Central memory CD8-positive, alpha-beta T cell (primary cell): ENCODE measurements around the gene LDLRAD3.
"Not testable (repeated sequence)": the region's sequence is repeated elsewhere in the genome, so short reads cannot be mapped to it uniquely, and the experiment has no call there.

Source experiments
- ATAC-seq: fragments of 150-1000 bp; cut with Tn5 transposase; replicated peaks from 2 replicates; pipeline ENCODE4 v1.10.0; 2022; ENCODE audit warnings: mild to moderate bottlenecking, moderate FRiP score, moderate number of reproducible peaks; ENCODE audit not compliant: poor library complexity, severe bottlenecking; ENCODE audit errors: extremely low read depth
- DNase-seq, 2 donors: peaks; one replicate each; pipeline ENCODE4 v3.0.0; 2021; ENCODE audit warnings: low spot score in 2 of 2
- H3K27ac Mint-ChIP-seq: one replicate; pipeline ENCODE4 v1.8.0; 2022; ENCODE audit warnings: low read depth, mild to moderate bottlenecking, moderate library complexity, mixed read lengths
- H3K27me3 Mint-ChIP-seq: one replicate; pipeline ENCODE4 v1.8.0; 2022; ENCODE audit warnings: mixed read lengths
- H3K36me3 Mint-ChIP-seq: one replicate; pipeline ENCODE4 v1.8.0; 2022; ENCODE audit warnings: mild to moderate bottlenecking, moderate library complexity, mixed read lengths; ENCODE audit not compliant: insufficient read depth
- H3K4me1 Mint-ChIP-seq: one replicate; pipeline ENCODE4 v1.8.0; 2022; ENCODE audit warnings: mixed read lengths
- H3K4me3 Mint-ChIP-seq: one replicate; pipeline ENCODE4 v1.8.0; 2022; ENCODE audit warnings: mild to moderate bottlenecking, moderate library complexity, mixed read lengths
- H3K9me3 Mint-ChIP-seq: one replicate; pipeline ENCODE4 v1.8.0; 2022; ENCODE audit warnings: mixed read lengths

The LDLRAD3 gene

DNA sequence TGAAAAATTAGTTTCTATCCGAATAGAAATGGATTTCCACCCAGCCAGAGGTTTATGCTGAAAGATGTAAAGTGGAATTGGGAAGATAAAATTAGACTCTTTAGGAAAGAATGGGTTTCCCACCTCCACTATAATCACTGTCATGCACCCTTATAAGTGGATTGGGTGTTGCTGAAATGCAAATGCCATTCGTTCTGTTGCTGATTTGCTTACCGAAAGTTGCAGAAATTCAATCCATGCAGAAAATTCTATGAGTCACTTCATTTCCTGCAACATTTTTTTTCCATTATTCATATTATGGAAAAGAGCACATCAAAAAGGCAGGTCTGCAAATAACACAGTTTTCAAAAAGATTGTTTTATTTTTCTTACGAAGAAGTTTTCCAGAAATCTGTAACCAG is 65.6 kb downstream of the LDLRAD3 start:
- peaks cover 5% of the 10 kb centered on the region for H3K9me3 Mint-ChIP-seq
- H3K36me3 Mint-ChIP-seq, result no peaks in the 10 kb centered on the region
- H3K27me3 Mint-ChIP-seq, result peaks cover 42% of the 10 kb centered on the region
- DNase-seq, result no peak
- ATAC-seq, result no peak
- no peak overlapping the region for H3K27ac Mint-ChIP-seq
- no peaks in the 10 kb centered on the region for H3K4me1 Mint-ChIP-seq
- H3K4me3 Mint-ChIP-seq, result no peak overlapping the region

DNA sequence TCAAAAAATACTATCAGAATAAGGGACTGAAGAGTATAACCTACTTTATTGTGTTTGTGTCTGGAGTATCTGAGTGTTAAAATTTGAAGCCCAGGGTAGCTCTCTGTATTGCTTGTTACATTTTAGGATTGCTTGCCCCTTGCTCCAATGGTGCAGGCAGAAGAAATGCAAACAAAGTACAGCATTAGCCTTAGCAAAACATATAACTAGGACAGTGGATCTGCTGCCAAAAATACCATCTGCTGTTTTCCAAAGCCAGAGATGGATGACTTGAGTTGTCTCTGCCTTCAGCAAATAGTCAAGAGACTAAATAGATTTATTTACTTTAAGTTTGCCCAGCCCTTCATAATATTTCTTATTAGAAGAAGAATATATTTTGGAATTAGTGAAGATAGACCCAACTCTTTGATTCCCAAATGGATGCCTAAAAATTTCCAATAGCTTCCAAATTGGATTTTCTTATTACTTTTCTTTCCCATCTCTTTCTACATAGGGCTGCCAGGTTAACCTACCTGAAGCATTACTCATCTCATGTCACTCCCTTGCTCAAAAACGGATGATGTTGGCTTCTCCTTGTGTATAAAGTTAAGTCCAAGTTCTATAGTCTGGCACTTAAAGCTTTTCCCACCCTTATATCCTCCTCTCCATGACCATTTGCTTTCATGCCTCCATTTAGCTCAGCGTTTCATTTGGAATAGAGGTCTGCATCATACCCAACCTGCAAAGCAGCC is 66.3 kb downstream of the LDLRAD3 start:
- no peak overlapping the region for H3K27ac Mint-ChIP-seq
- peaks cover 5% of the 10 kb centered on the region for H3K9me3 Mint-ChIP-seq
- DNase-seq (no peak), ATAC-seq (no peak)
- no peaks in the 10 kb centered on the region for H3K36me3 Mint-ChIP-seq
- peaks cover 43% of the 10 kb centered on the region for H3K27me3 Mint-ChIP-seq
- no peak overlapping the region for H3K4me3 Mint-ChIP-seq
- H3K4me1 Mint-ChIP-seq, result no peaks in the 10 kb centered on the region

DNA sequence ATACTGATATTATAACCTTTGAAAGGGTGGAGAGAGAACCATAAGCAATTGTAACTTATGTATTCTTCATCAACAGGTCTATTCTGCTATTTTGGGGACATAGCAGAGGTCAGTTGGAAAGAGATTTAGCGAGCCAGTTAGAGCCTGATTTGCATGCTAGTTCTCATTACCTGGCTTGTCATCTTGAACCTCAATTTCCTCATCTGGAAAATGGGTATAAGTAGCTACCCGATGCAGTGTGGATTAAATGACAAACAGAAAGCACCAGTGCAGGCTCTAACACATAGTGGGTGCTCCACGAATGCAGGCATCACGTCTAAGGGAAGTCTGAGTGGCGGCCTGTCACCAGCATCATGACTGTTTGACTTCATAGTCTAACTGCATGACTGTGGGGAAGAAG is 67.7 kb downstream of the LDLRAD3 start:
- Mint-ChIP-seq H3K27me3 (peaks cover 54% of the 10 kb centered on the region), H3K4me3 (no peak overlapping the region), H3K36me3 (peaks cover 1% of the 10 kb centered on the region), H3K9me3 (no peaks in the 10 kb centered on the region), H3K27ac (no peak overlapping the region), H3K4me1 (no peaks in the 10 kb centered on the region)
- ATAC-seq (no peak), DNase-seq (no peak)

DNA sequence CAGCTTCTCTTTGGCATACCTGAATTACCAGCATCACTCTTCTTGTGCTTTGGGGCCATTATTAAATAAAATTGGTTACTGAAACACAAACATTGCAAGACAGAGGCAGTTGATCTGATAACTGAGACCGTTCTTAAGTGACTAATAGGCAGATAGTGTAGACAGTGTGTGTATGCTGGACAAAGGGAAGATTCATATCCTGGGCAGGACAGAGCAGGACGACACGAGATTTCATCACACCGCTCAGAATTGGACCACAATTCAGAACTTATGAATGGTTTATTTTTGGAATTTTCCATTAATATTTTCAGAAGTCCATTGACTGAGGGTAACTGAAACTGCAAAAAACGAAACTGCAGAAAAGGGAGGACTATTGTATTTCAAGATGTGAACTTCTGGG is 68.6 kb downstream of the LDLRAD3 start:
- Mint-ChIP-seq H3K36me3 (peaks cover 1% of the 10 kb centered on the region), H3K4me3 (no peak overlapping the region), H3K4me1 (no peaks in the 10 kb centered on the region), H3K27ac (no peak overlapping the region), H3K27me3 (peaks cover 49% of the 10 kb centered on the region), H3K9me3 (no peaks in the 10 kb centered on the region)
- ATAC-seq (no peak), DNase-seq (no peak)

DNA sequence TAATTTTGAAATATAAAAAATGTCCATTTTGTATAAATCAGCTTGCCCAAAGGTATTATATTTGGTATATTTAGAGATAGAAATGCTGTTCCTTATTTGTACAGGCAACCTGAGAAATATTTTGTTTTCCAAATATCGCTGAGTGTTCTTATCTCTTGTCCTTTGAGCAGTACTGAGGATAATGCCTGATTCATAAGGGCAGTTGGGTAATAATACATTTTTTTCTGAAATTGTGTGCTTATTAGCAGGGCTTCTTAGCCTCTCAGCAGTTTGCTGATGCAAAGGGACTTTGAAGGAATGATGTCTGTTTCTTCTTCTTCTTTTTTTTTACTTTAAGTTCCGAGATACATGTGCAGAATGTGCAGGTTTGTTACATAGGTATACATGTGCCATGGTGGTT is 69.1 kb downstream of the LDLRAD3 start:
- H3K27me3 Mint-ChIP-seq, result peaks cover 44% of the 10 kb centered on the region
- ATAC-seq (no peak), DNase-seq (no peak)
- no peaks in the 10 kb centered on the region for H3K4me1 Mint-ChIP-seq
- no peak overlapping the region for H3K4me3 Mint-ChIP-seq
- H3K36me3 Mint-ChIP-seq, result peaks cover 1% of the 10 kb centered on the region
- H3K9me3 Mint-ChIP-seq, result no peaks in the 10 kb centered on the region
- H3K27ac Mint-ChIP-seq, result no peak overlapping the region

DNA sequence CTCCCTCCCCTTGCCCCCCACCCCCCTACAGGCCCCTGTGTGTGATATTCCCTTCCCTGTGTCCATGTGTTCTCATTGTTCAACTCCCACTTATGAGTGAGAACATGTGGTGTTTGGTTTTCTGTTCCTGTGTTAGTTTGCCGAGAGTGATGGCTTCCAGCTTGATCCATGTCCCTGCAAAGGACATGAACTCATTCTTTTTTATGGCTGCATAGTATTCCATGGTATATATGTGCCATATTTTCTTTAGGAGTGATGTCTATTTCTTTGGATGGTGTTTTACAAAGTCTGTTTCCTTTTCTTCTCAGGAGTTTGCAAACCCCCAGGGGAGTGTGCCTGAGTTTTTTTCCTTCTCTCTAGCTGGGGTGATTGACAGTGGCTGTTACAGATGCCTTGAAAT is 69.6 kb downstream of the LDLRAD3 start:
- peaks cover 44% of the 10 kb centered on the region for H3K27me3 Mint-ChIP-seq
- H3K4me3 Mint-ChIP-seq, H3K27ac Mint-ChIP-seq, DNase-seq, ATAC-seq, H3K9me3 Mint-ChIP-seq, H3K36me3 Mint-ChIP-seq, H3K4me1 Mint-ChIP-seq: not testable (repeated sequence)

DNA sequence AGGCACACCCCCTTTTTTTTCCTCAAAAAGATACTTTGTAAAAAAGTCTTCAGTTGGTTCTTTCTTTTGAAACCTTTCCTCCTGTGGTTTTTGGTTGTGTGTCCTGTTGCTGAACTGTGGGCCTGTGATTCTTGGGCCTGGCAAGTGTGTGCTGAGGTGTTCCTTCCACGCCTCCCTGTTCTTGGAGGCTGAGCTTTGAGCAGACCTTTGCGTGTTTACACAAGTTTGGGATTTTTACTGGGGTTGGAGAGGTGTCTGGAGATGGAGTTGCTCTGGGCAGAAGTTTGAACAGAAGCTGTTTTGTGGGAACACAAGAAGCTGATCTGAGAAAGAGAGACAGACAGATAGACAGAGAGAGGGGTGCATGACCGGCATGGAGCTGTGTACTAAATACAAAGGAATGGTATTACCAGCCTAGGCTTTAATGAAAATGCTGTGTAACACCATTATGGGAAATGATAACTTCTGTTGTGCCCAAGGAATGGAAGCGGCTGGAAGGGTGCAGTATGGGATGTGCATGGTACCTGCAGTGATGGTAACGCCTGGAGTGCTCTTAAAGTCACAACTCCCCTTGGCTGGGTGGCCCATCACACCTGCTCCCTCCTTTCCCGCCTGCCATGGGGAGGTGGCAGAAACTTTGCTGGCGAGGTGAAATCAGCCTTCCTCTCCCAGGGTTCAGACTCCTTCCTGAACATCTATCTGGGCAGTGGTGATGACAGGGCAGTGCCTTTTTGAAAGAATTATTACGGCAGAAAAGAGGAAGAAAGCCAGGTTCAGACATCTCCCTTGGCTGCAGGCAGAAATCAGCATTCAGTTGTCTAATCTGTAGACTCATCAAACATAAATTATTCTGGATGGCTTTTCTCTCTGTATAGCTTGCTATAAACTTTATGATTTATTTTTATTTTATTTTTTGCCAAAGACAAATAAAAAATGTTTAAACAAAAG is 70.4 kb downstream of the LDLRAD3 start:
- H3K9me3 Mint-ChIP-seq, result no peaks in the 10 kb centered on the region
- peaks cover 44% of the 10 kb centered on the region for H3K27me3 Mint-ChIP-seq
- DNase-seq, result no peak
- H3K27ac Mint-ChIP-seq, result no peak overlapping the region
- no peaks in the 10 kb centered on the region for H3K4me1 Mint-ChIP-seq
- H3K36me3 Mint-ChIP-seq, result peaks cover 1% of the 10 kb centered on the region
- no peak overlapping the region for H3K4me3 Mint-ChIP-seq
- ATAC-seq, result no peak

DNA sequence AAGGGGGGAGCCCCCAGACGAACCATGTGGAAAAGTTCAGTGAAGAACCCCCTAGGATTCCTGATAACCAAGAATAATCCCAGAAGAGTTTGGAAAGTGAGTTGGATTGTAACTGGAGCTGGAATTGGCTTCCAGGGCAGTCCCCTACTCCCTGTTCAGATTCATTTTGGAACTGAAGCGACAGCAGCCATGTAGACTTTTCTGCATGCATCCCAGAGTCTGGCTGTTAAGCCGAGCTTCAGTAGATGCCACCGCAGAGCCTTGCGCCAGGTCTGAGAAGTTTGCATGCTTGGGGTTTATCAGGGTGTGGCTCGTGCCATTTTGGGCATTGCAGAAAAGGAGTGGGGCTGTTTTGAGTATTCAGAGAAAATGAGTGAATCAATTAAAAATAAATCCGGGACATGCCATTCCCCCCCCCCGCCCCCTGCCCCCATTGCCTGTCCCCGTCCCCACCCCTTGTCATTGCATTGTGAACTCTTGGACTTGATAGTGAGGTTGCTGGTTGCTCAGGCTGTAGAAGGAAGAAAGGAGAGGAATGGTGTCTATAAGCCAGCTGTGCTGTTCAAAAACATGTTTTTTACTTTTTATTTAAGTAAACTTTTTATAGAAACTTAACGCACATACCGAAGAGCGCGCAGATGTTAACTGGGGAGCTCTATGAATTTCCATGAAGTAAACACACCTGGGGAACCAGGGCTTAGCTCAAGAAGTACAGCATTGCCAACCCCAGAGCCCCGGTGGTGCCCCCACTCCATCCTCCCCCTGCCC is 71.2 kb downstream of the LDLRAD3 start:
- no peak for DNase-seq
- Mint-ChIP-seq H3K27me3 (peaks cover 43% of the 10 kb centered on the region), H3K27ac (no peak overlapping the region), H3K36me3 (peaks cover 1% of the 10 kb centered on the region), H3K9me3 (no peaks in the 10 kb centered on the region), H3K4me1 (no peaks in the 10 kb centered on the region), H3K4me3 (no peak overlapping the region)
- no peak for ATAC-seq

DNA sequence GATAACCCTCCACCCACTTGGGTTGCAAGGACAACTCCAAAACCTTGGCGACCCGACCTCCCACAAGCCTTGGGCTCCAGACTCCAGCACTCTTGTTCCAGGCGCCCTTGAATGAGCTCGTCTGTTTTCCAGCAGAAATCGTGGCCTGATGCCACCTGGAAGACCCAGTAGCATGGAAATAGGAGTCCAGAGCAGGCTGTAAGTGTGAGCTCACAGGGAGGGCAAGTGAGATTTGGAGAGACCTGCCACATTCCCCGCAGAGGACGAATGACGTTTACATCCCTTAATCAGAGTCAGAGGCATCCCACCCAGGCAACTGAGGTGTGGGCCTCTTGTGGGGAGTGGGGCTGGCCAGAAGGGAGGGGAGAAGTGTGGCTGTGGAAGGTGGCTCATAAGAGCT is 71.9 kb downstream of the LDLRAD3 start:
- Mint-ChIP-seq H3K27me3 (peaks cover 51% of the 10 kb centered on the region), H3K36me3 (peaks cover 1% of the 10 kb centered on the region), H3K4me3 (no peak overlapping the region), H3K9me3 (no peaks in the 10 kb centered on the region), H3K4me1 (no peaks in the 10 kb centered on the region), H3K27ac (no peak overlapping the region)
- DNase-seq (no peak), ATAC-seq (no peak)

DNA sequence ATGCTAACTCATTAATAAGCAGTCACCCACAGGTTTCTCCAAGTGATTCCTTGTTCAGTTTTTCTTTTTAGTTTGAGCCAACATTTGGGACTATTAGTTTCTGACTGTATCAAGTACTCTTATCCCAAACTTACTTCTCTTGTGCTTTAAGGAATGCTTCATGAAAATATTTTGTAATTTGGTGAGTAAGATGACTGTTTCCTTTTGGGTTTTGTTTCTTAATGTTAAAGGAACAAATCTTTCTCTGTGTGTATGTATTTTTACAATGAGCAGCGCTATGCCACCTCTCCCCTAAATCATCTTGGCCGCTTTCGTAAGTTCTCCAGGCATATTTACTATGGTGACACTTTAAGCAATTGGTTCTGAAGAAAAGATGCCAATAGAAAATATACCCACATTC is 72.4 kb downstream of the LDLRAD3 start:
- no peaks in the 10 kb centered on the region for H3K9me3 Mint-ChIP-seq
- peaks cover 1% of the 10 kb centered on the region for H3K36me3 Mint-ChIP-seq
- ATAC-seq (no peak), DNase-seq (no peak)
- no peak overlapping the region for H3K4me3 Mint-ChIP-seq
- H3K27me3 Mint-ChIP-seq, result peaks cover 55% of the 10 kb centered on the region
- no peaks in the 10 kb centered on the region for H3K4me1 Mint-ChIP-seq
- H3K27ac Mint-ChIP-seq, result no peak overlapping the region

DNA sequence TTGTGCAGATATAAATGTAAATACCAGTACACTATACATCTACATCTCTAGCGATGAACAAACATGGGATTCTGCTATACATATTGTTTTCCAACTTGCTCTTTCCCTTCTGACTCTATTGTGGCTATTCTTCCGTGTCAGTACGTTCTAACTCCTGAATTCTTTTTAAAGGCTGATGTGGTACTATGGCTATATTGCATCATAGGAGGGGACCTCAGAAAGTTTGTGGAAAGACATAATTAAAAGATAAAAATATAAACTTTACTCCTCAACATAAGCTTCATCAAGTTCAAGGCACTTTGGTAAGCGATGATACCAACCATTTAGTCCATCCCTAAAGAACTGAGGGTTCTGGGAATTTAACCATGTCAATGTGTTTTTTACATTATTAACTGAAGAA is 72.8 kb downstream of the LDLRAD3 start:
- no peaks in the 10 kb centered on the region for H3K9me3 Mint-ChIP-seq
- no peak overlapping the region for H3K4me3 Mint-ChIP-seq
- no peak overlapping the region for H3K27ac Mint-ChIP-seq
- H3K27me3 Mint-ChIP-seq, result peaks cover 60% of the 10 kb centered on the region
- peaks cover 1% of the 10 kb centered on the region for H3K36me3 Mint-ChIP-seq
- no peaks in the 10 kb centered on the region for H3K4me1 Mint-ChIP-seq
- ATAC-seq (no peak), DNase-seq (no peak)

DNA sequence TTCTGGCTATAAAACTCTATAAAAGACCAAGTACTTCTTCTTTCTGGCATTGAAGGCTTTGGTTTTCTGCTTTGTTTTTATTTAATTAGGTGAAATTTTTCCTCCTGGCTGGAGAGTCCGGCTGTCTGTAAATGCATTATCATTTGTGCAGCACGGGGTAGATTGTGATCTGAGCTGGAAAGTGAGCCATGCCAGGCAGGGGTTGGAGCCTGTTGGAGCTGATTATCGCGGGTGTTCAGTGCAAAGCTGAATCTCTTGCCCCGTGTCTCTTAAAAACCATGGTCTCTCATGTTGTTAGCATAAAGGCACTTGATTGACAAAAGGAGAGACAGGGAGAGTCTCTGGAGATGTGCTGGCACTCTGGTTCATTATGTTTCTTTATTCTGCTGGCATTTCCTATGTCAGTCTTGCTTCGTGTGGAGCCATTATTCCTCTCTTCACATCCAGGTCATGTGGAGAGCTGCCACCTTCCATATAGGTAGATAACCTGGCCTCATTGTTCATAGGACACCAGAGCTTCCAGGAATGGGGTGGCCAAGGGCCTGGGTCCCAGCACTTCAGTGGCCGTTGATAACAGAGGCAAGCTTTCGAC is 75.2 kb downstream of the LDLRAD3 start:
- DNase-seq (no peak), ATAC-seq (no peak)
- no peak overlapping the region for H3K4me3 Mint-ChIP-seq
- H3K27ac Mint-ChIP-seq, result no peak overlapping the region
- peaks cover 1% of the 10 kb centered on the region for H3K36me3 Mint-ChIP-seq
- no peaks in the 10 kb centered on the region for H3K9me3 Mint-ChIP-seq
- peaks cover 63% of the 10 kb centered on the region for H3K27me3 Mint-ChIP-seq
- H3K4me1 Mint-ChIP-seq, result no peaks in the 10 kb centered on the region
